KG1 (cell line): ENCODE measurements around the gene PPM1B.
"Not testable (repeated sequence)": the region's sequence is repeated elsewhere in the genome, so short reads cannot be mapped to it uniquely, and the experiment has no call there.

Source experiments
- DNase-seq: peaks from one replicate; lab custom pipeline; 2025; lab: John Stamatoyannopoulos, UW

The PPM1B gene

DNA sequence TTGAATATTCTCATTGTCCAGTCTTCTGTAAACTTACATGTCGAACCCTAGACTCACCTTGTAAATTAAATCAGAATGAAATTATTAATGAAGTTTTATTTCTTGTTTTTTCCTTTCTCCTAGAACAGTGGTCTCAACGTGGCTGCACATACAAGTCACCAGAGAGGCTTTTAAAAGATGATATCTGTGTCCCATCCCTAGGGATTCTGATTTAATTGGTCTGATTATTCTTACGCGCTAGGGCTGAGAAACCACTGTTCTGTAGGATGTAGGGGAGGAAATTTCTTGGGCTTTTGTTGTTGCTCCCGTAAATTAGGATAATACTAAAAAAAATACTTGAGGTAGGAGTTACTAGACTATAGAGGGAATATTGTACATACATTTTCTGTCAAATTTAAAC is 32.1 kb downstream of the PPM1B start:
- no peak for DNase-seq

DNA sequence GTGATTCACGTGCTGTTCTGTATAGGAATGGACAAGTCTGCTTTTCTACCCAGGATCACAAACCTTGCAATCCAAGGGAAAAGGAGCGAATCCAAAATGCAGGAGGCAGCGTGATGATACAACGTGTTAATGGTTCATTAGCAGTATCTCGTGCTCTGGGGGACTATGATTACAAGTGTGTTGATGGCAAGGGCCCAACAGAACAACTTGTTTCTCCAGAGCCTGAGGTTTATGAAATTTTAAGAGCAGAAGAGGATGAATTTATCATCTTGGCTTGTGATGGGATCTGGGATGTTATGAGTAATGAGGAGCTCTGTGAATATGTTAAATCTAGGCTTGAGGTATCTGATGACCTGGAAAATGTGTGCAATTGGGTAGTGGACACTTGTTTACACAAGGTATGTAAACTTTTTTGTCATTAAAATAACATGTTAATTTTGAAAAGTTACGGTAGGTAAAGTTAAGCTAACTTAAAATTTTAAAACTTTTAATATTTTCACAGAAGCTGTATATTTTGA is 33.0 kb downstream of the PPM1B start:
- DNase-seq: no peak

DNA sequence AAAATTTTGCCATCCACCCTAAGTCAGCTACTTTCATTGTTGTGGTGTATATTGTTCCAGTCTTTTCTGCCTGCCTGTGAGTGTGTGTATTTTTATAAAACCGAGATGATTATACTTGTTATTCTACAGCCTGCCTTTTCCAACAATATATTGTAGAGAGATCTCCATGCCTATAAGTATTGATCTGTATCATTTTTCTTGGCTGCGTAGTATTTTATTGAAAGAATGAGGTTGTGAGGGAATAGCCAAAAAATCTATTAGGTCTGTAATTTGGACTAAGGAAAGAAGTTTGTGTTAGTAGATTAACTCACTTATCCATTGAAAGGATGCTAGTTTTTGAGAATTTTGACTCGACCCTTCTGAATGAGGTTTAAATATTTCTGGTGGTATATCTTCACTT is 34.9 kb downstream of the PPM1B start:
- no peak for DNase-seq

DNA sequence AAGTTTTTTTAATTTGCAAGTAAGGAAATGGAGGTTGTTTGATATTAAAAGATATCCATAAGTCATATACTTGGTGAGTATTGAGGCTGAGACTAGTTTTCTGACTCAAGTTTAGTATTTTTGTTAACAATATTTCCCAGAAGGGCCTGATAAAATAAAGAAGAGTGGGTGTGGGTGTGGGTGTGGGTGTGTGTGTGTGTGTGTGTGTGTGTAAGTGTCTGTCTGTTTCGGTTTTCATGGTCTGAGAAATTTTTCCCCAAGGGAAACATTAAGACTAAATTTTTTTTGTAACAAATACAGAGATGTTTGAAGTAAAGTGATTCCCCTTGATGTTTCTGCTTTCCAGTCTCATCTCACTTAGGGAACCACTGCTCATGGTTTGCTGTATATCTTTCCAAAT is 36.5 kb downstream of the PPM1B start:
- DNase-seq: no peak

GRCh38 chr2:44207102-44207501 is 38.4 kb downstream of the PPM1B start:
- DNase-seq: no peak

DNA sequence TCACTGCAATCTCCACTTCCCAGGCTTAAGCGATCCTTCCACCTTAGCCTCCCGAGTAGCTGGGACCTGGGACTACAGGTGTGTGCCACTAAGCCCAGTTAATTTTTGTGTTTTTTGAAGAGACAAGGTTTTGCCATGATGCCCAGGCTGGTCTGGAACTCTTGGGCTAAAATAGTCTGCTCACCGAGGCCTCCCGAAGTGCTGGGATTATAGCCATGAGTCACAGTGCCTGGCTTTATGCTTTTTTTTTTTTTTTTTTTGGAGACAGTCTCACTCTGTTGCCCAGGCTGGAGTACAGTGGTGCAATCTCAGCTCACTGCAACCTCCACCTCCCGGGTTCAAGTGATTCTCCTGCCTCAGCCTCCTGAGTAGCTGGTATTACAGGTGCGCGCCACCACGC is 39.0 kb downstream of the PPM1B start:
- DNase-seq: not testable (repeated sequence)

- no peak for DNase-seq
These were observed 41.7 kb downstream of the PPM1B start for GRCh38 chr2:44210362-44210761.

- DNase-seq: no peak
These were observed 42.5 kb downstream of the PPM1B start for GRCh38 chr2:44211183-44211582.

GRCh38 chr2:44212302-44212701 is 43.6 kb downstream of the PPM1B start:
- no peak for DNase-seq

- DNase-seq: no peak
These were observed 47.2 kb downstream of the PPM1B start for GRCh38 chr2:44215827-44216226.

DNA sequence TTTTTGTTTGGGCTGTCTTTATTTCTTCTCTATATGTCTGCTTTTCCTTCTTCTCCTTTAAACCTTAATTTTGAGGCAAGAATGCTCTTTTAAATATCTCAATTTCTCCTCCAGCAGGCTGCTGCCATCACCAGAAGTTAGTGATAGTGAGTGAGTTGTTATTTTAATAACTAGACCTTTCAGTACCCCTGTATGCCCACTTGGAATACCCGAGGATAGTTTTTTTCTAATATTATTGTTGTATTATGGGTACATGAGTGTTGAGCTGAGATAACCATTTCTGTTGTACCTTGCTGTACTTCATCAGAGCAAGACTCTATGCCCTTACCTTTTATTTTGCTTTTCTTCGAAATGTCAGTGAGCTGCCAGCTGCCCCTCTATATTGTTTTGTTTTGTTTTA is 50.1 kb downstream of the PPM1B start:
- no peak for DNase-seq

- no peak for DNase-seq
These were observed 58.1 kb downstream of the PPM1B start for GRCh38 chr2:44226753-44227152.

- no peak for DNase-seq
These were observed 61.7 kb downstream of the PPM1B start for GRCh38 chr2:44230378-44230777.

DNA sequence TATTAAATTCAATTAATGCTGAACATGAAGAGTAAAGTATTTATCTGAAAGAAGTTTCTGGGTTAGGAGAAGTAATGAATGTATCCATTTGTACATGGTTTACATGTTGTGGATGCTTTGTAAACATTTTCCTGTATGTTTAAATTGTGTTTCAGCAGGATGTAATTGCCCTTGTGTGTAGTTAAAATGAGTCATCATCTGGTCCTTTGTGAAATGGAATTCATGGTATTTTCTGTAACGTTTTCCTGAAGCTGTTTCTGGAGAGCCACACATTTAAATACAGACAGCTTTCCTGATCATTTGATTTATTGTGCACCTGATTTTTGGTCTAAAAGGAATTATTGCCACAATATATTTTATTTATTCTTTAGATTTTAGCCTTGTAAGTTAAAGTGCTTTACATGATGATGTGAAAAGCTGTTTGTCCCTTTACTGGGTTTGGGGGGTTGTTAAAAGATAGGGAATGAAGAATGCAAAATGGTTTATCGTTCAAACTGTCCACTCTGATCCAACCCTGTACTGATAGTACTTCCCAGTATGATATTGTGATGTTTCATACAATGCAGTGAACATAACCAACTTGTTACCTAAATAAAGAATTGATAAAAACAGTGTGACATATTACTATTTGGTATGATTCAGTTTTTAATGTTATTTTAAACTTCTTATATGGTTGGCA is 64.9 kb downstream of the PPM1B start:
- no peak for DNase-seq

DNA sequence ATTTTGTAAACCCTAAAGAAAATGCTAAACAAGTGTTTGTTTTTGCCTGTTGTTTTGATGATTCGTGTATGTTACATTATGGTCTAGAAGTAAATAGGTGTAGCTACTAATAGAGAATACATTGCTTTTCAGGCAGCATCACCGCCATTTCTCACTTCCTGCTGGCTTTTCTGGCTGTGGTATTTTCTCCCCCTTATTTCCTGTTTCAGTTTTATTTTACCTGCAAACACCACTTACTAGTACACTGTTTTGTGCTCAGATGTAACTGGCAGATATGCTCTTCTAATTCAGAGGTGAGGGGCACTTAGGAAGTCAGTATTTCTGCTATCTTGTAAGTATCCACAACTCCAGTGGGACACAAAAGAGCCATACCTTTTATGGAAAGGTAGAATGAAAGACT is 68.5 kb downstream of the PPM1B start:
- peak; percentile 36 for DNase-seq

- no peak for DNase-seq
These were observed 74.2 kb downstream of the PPM1B start for GRCh38 chr2:44242904-44243303.

DNA sequence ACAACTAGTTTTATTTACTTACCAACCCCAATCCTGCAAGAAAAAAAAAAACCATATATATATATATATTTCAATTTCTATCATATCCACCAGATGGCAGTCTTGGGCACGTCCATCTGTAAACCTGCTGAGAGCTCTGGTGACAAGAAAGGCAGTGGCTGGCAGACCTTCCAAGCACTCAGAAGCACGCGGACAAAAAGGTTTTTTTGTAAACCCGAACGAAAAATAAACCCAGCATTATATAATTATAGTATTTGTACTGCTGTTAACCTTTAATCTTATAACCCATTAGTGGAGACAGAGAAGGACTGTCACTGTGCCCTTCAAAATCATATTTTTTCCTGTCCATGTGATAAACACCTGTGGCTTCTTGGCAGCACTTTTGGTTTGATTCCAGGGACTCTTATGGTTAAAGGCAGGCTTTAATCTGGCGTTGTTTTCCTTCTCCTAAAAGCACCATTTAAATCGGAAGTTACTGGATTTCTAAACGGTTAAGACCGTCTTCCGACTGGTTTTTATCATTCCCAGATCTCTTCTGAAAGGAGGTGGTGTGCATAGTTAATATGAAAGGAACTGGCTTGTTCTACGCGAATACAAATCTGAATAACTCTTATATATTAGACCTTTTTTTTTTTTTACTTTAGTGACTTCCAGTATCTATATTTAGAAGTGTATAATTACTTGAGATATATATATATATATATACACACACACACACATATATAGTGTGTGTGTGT is 75.6 kb downstream of the PPM1B start:
- DNase-seq: peak; percentile 73

DNA sequence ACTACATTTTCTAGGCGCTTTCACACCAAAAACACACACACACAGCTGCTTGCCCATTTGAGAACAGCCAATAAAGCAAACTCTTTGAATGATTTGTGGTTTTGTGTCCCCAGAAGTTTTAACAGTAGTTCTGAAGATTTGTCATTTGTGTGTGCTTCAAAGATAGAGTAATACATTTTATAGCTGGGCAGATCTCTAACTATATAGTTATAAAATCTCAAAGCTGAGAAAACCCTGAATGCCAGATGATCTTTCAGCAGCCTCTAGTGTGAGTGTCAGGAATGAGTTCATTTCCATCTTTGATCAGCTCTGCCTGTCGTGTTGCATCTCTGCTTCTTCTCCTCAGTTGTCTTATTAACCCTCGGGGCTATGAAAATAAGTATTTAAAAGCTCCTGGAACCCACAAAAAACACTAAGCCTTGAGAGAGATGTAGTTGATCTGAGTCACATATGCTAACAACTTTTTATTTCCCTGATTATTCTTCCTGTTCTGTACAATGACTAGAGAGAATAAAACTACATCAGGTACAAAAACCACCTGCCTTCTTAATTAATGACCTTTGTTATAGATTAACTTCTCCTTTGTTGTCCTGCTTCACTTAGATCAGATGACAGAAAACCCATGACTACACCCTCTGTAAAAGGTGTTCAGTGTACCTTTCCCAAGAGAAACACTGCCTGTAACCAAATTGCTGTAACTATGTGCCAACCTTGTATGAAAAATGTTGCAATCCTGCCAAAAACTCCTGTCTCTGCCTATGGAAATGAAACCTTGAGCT is 76.6 kb downstream of the PPM1B start:
- no peak for DNase-seq

- no peak for DNase-seq
These were observed 77.8 kb downstream of the PPM1B start for GRCh38 chr2:44246436-44246835.

GRCh38 chr2:44246840-44247369 is 78.2 kb downstream of the PPM1B start:
- DNase-seq: no peak

GRCh38 chr2:44247924-44248323 is 79.2 kb downstream of the PPM1B start:
- no peak for DNase-seq

DNA sequence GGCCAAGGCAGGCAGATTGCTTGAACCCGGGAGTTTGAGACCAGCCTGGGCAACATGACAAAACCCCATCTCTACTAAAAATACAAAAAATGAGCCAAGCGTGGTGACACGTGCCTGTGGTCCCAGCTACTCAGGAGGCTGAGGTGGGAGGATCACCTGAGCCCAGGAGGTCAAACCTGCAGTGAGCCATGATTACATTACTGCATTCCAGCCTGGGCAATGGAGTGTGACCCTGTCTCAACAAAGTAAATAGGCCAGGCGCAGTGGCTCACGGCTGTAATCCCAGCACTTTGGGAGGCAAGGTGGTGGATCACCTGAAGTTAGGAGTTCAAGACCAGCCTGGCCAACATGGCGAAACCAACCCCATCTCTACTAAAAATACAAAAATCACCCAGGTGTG is 80.6 kb downstream of the PPM1B start:
- DNase-seq: not testable (repeated sequence)

- no peak for DNase-seq
These were observed 81.7 kb downstream of the PPM1B start for GRCh38 chr2:44250376-44250775.
